ENCODE data around the gene EPHB2. TPM values are rescaled to one million over a fixed set of nuclear protein-coding genes. Genes with fewer than 3 reads are reported as not detected.

EPHB2 gene
- total RNA-seq, 4 donors from 2014 or later, result 7.2 to 12.6 (median 9.1) TPM

DNA sequence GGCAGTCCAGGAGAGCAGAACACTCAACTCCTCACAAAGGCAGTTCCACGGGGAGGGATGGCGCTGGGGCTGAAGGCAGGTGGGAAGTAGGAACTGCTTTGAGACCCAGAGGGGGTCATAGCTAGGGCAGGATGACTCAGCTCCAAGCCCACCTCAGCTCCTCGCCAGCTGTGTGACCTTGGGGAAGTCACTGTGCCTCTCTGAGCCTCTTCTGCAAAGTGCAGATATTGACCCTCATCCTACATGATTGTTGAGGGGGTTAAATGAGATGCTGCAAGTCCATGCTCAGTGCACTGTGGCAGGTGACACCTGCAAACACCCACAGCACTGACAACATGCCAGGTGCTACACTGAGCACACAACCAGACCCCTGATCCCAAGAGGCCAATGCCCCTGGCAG, 168.8 kb downstream of the EPHB2 start:
- no peaks in the 10 kb centered on the region for H3K9me3 ChIP-seq
- H3K4me3 ChIP-seq, result no peak overlapping the region
- no peaks in the 10 kb centered on the region for H3K27me3 ChIP-seq
- H3K36me3 ChIP-seq, result peaks cover 0 to 9% (median 0%) of the 10 kb centered on the region in 3 donors
- peaks cover 0 to 9% (median 0%) of the 10 kb centered on the region in 4 donors for H3K4me1 ChIP-seq
- H3K27ac ChIP-seq, result no peak overlapping the region
- 57 to 58% methylated on average over 3 of the region's 3 CpGs for WGBS, 2 donors
- TF ChIP-seq EP300 (IDR thresholded peaks at IDR 0.05) (no peak), POLR2A (IDR thresholded peaks at IDR 0.05) (no peak)
- TF ChIP-seq, protein P1, sequence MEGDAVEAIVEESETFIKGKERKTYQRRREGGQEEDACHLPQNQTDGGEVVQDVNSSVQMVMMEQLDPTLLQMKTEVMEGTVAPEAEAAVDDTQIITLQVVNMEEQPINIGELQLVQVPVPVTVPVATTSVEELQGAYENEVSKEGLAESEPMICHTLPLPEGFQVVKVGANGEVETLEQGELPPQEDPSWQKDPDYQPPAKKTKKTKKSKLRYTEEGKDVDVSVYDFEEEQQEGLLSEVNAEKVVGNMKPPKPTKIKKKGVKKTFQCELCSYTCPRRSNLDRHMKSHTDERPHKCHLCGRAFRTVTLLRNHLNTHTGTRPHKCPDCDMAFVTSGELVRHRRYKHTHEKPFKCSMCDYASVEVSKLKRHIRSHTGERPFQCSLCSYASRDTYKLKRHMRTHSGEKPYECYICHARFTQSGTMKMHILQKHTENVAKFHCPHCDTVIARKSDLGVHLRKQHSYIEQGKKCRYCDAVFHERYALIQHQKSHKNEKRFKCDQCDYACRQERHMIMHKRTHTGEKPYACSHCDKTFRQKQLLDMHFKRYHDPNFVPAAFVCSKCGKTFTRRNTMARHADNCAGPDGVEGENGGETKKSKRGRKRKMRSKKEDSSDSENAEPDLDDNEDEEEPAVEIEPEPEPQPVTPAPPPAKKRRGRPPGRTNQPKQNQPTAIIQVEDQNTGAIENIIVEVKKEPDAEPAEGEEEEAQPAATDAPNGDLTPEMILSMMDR (IDR thresholded peaks at IDR 0.05), result no peak
- DNase-seq (ENCODE audit: low spot score in 2 of 2), result no peak

- no peak overlapping the region for H3K27ac ChIP-seq
- DNase-seq (ENCODE audit: low spot score in 2 of 2), result no peak
- no peaks in the 10 kb centered on the region for H3K27me3 ChIP-seq
- TF ChIP-seq POLR2A (IDR thresholded peaks at IDR 0.05), result no peak
- TF ChIP-seq EP300 (IDR thresholded peaks at IDR 0.05), result no peak
- TF ChIP-seq, protein P1 (IDR thresholded peaks at IDR 0.05), result no peak
- 52 to 56% methylated on average over 5 of the region's 5 CpGs for WGBS, 2 donors
- peaks cover 0 to 9% (median 0%) of the 10 kb centered on the region in 3 donors for H3K36me3 ChIP-seq
- H3K4me3 ChIP-seq, result no peak overlapping the region
- H3K9me3 ChIP-seq, result no peaks in the 10 kb centered on the region
- H3K4me1 ChIP-seq, result peaks cover 0 to 9% (median 0%) of the 10 kb centered on the region in 4 donors
Measured at GRCh38 chr1:22880174-22880601, 169.5 kb downstream of the EPHB2 start.

- Histone ChIP-seq H3K27ac (no peak overlapping the region), H3K27me3 (no peaks in the 10 kb centered on the region), H3K36me3 (peaks cover 0 to 9% (median 0%) of the 10 kb centered on the region in 3 donors), H3K4me1 (no peaks in the 10 kb centered on the region), H3K9me3 (no peaks in the 10 kb centered on the region), H3K4me3 (no peak overlapping the region)
- DNase-seq (ENCODE audit: low spot score in 2 of 2), result no peak
- 63 to 75% methylated on average over 9 to 11 of the region's 11 CpGs for WGBS, 2 donors
- TF ChIP-seq EP300 (IDR thresholded peaks at IDR 0.05) (no peak), POLR2A (IDR thresholded peaks at IDR 0.05) (no peak)
- TF ChIP-seq, protein P1 (IDR thresholded peaks at IDR 0.05), result no peak
Measured at GRCh38 chr1:22883406-22883805, 172.8 kb downstream of the EPHB2 start.

- 77 to 82% methylated on average over 16 of the region's 16 CpGs for WGBS, 2 donors
- TF ChIP-seq, protein P1 (IDR thresholded peaks at IDR 0.05), result no peak
- TF ChIP-seq EP300 (IDR thresholded peaks at IDR 0.05), result no peak
- no peak for TF ChIP-seq POLR2A (IDR thresholded peaks at IDR 0.05)
- Histone ChIP-seq H3K4me3 (no peak overlapping the region), H3K27me3 (no peaks in the 10 kb centered on the region), H3K36me3 (peaks cover 0 to 9% (median 0%) of the 10 kb centered on the region in 3 donors), H3K27ac (no peak overlapping the region), H3K4me1 (no peaks in the 10 kb centered on the region), H3K9me3 (no peaks in the 10 kb centered on the region)
- DNase-seq (ENCODE audit: low spot score in 2 of 2), result no peak
Measured at GRCh38 chr1:22884806-22885530, 174.3 kb downstream of the EPHB2 start.

DNA sequence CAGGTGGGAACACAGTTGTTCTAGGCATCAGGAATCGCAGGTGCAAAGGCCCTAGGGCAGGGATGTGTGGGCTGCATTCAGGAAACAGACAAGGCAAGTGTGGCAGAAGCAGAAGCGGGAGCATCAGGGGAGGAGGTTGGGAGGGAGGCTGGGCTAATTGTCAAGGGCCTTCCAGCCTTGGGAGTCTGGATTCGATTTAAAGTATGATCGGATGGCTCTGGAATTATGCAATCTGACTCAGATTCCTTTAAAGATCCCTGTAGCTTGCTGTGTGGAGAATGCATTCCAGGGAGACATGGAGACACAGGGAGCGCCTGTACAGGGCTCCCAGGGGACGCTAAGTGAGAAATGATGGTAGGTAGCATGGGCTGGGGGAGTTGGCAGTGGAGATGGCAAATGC, 175.6 kb downstream of the EPHB2 start:
- 66 to 74% methylated on average over 6 of the region's 6 CpGs for WGBS, 2 donors
- Histone ChIP-seq H3K4me3 (no peak overlapping the region), H3K9me3 (no peaks in the 10 kb centered on the region), H3K4me1 (no peaks in the 10 kb centered on the region), H3K36me3 (peaks cover 0 to 9% (median 0%) of the 10 kb centered on the region in 3 donors), H3K27me3 (no peaks in the 10 kb centered on the region), H3K27ac (no peak overlapping the region)
- TF ChIP-seq, protein P1 (IDR thresholded peaks at IDR 0.05), result no peak
- TF ChIP-seq EP300 (IDR thresholded peaks at IDR 0.05) (no peak), POLR2A (IDR thresholded peaks at IDR 0.05) (no peak)
- no peak for DNase-seq (ENCODE audit: low spot score in 2 of 2)
